ACHN (cell line): Measurements from ENCODE around the gene LTBP1.
A peak's percentile ranks its signal among the peaks of the same experiment; 100 is the strongest.
"Not testable (repeated sequence)": the region's sequence is repeated elsewhere in the genome, so short reads cannot be mapped to it uniquely, and the experiment has no call there.

Source experiments
- DNase-seq: peaks from one replicate; pipeline ENCODE4 v3.0.0-alpha.2; 2015
- in situ Hi-C: cut with HindIII; loops from 2 replicates; pipeline ENCODE4 v1.10.0; 2017; ENCODE audit warnings: low sequenced_read_pairs, low pct_ligation_motif_present, low pct_unique_long_range_greater_than_20kb

LTBP1 gene

GRCh38 chr2:33137331-33137730, 190.6 kb downstream of the LTBP1 start:
- DNase-seq = no peak
- in situ Hi-C loops = no loop called here

- in situ Hi-C loops = no loop called here
- no peak for DNase-seq
Observed at GRCh38 chr2:33139949-33140348, 193.2 kb downstream of the LTBP1 start.

- no peak for DNase-seq
- in situ Hi-C loops = no loop called here
Observed at GRCh38 chr2:33141476-33141875, 194.7 kb downstream of the LTBP1 start.

- in situ Hi-C loops = no loop called here
- DNase-seq = no peak
Observed at GRCh38 chr2:33142810-33143209, 196.1 kb downstream of the LTBP1 start.

- no peak for DNase-seq
Observed at GRCh38 chr2:33144243-33144642, 197.5 kb downstream of the LTBP1 start.

GRCh38 chr2:33145459-33145858, 198.7 kb downstream of the LTBP1 start:
- no peak for DNase-seq
- in situ Hi-C loops = no loop called here

More at GRCh38 chr2:33144243-33144642, 197.5 kb downstream of the LTBP1 start:
- in situ Hi-C loops = no loop called here

GRCh38 chr2:33146102-33146501, 199.3 kb downstream of the LTBP1 start:
- DNase-seq = no peak
- in situ Hi-C loops = no loop called here

- no peak for DNase-seq
- in situ Hi-C loops = no loop called here
Observed at GRCh38 chr2:33153008-33153407, 206.3 kb downstream of the LTBP1 start.

- in situ Hi-C loops = no loop called here
- DNase-seq = peak; percentile 34
Observed at GRCh38 chr2:33158482-33159003, 211.8 kb downstream of the LTBP1 start.

GRCh38 chr2:33160191-33160590, 213.4 kb downstream of the LTBP1 start:
- DNase-seq = no peak
- in situ Hi-C loops = no loop called here

GRCh38 chr2:33166287-33166881, 219.6 kb downstream of the LTBP1 start:
- DNase-seq = no peak
- in situ Hi-C loops = no loop called here

- DNase-seq = no peak
- in situ Hi-C loops = no loop called here
Observed at GRCh38 chr2:33167622-33168245, 221.0 kb downstream of the LTBP1 start.

- in situ Hi-C loops = no loop called here
Observed at GRCh38 chr2:33168425-33168824, 221.7 kb downstream of the LTBP1 start.

GRCh38 chr2:33168922-33169321, 222.2 kb downstream of the LTBP1 start:
- no peak for DNase-seq
- in situ Hi-C loops = no loop called here

More at GRCh38 chr2:33168425-33168824, 221.7 kb downstream of the LTBP1 start:
- no peak for DNase-seq

GRCh38 chr2:33170251-33170650, 223.5 kb downstream of the LTBP1 start:
- in situ Hi-C loops = not testable (repeated sequence)

GRCh38 chr2:33177627-33178026, 230.9 kb downstream of the LTBP1 start:
- in situ Hi-C loops = no loop called here
- DNase-seq = no peak

More at GRCh38 chr2:33170251-33170650, 223.5 kb downstream of the LTBP1 start:
- not testable (repeated sequence) for DNase-seq

- in situ Hi-C loops = no loop called here
Observed at GRCh38 chr2:33178209-33178608, 231.5 kb downstream of the LTBP1 start.

GRCh38 chr2:33180915-33181314, 234.2 kb downstream of the LTBP1 start:
- in situ Hi-C loops = no loop called here
- no peak for DNase-seq

More at GRCh38 chr2:33178209-33178608, 231.5 kb downstream of the LTBP1 start:
- DNase-seq = no peak

GRCh38 chr2:33181466-33181865, 234.7 kb downstream of the LTBP1 start:
- in situ Hi-C loops = no loop called here

GRCh38 chr2:33184041-33184440, 237.3 kb downstream of the LTBP1 start:
- in situ Hi-C loops = no loop called here

More at GRCh38 chr2:33181466-33181865, 234.7 kb downstream of the LTBP1 start:
- DNase-seq = no peak

More at GRCh38 chr2:33184041-33184440, 237.3 kb downstream of the LTBP1 start:
- no peak for DNase-seq
